Measurements from ENCODE around the gene SKIC8.

GRCh38 chr15:78343276-78344060, 44.1 kb upstream of the SKIC8 start:
- TF ChIP-seq JARID2 (CRISPR knock-in tag; IDR thresholded peaks at IDR 0.05; ENCODE audit: insufficient replicate concordance) (no peak), JUND (CRISPR knock-in tag; IDR thresholded peaks at IDR 0.05) (no peak), AFF4 (CRISPR knock-in tag; IDR thresholded peaks at IDR 0.05) (no peak), ZBTB25 (CRISPR knock-in tag; IDR thresholded peaks at IDR 0.05) (no peak), ZNF772 (CRISPR knock-in tag; IDR thresholded peaks at IDR 0.05) (no peak), MEF2D (CRISPR knock-in tag; IDR thresholded peaks at IDR 0.05) (no peak), POLR2A (IDR thresholded peaks at IDR 0.05; ENCODE audit: insufficient read depth in 1 of 2, low read depth in 2 of 2, low read length in 2 of 2) (no peak), CTCF (CRISPR knock-in tag; IDR thresholded peaks at IDR 0.05) (no peak), BATF2 (CRISPR knock-in tag; IDR thresholded peaks at IDR 0.05) (no peak), POLR2AphosphoS5 (IDR thresholded peaks at IDR 0.05; ENCODE audit: low read depth, low read length) (no peak), ZNF232 (CRISPR knock-in tag; IDR thresholded peaks at IDR 0.05; ENCODE audit: borderline replicate concordance) (no peak)
